Stimulated activated effector memory CD8-positive, alpha-beta T cell treated with anti-CD3 and anti-CD28 coated beads, Interleukin-12 subunit alpha, Interleukin-12 subunit beta, amount 100 ng/mL, for 72 hours (primary cell): ENCODE results near the gene MON2.

Experiments
- ATAC-seq: fragments of 150-1000 bp; cut with Tn5 transposase; 2 replicates; pipeline ENCODE4 v1.10.0; 2021
- DNase-seq, 2 donors: peaks; one replicate each; pipeline ENCODE4 v3.0.0; 2021 to 2022; ENCODE audit warnings: low spot score in 2 of 2
- H3K27ac Mint-ChIP-seq: one replicate; pipeline ENCODE4 v1.8.0; 2022; ENCODE audit warnings: mild to moderate bottlenecking, mixed read lengths
- H3K36me3 Mint-ChIP-seq: one replicate; pipeline ENCODE4 v1.8.0; 2022; ENCODE audit warnings: mild to moderate bottlenecking, mixed read lengths
- H3K4me1 Mint-ChIP-seq: one replicate; pipeline ENCODE4 v1.8.0; 2022; ENCODE audit warnings: mixed read lengths
- H3K4me3 Mint-ChIP-seq: one replicate; pipeline ENCODE4 v1.8.0; 2022; ENCODE audit warnings: mild to moderate bottlenecking, mixed read lengths
- H3K9me3 Mint-ChIP-seq: one replicate; pipeline ENCODE4 v1.8.0; 2022; ENCODE audit warnings: mixed read lengths

MON2 gene

DNA sequence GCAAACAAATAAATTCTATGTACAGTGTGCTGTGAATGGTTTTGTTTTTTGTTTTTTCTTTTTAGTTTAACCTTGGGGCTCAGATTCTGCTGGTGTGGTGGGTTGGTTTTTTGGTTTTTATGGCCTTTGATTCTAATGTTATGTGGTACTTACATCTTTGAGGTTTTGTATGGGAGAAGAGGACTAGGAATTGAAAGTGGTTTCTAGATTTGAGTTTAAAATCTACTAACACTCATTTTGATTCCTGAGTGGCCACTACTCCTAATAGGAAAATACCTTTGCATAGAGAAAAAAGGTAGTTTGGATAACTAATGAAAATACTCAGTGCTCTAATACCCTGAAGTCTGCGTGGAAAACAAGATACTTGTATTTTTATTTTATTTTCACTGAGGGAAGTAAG lies 137.7 kb downstream of the MON2 start:
- Mint-ChIP-seq H3K36me3 (peaks cover 31% of the 10 kb centered on the region), H3K27ac (peak overlapping the region; percentile 100), H3K4me3 (peak overlapping the region; percentile 81), H3K4me1 (peaks cover 18% of the 10 kb centered on the region), H3K9me3 (no peaks in the 10 kb centered on the region)
- DNase-seq = no peak
- ATAC-seq = no peak

DNA sequence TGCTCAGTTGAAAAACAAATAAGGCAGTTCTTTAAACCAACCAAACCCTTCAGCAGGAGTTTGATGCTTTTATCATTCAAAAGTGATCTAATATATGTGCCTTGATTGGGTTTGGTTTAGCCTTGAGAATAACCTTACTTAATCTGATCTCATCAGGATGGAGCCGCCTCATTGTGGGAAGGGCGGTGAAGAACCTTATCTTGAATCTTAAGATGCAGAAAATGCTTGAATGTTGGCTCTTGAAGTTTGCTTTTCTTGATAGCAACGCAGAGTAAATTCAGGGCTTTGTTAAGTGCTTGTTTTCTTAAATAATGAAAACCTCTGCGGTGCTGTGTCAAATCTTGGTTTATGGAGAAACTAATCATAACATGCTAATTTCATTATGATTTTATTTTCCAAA lies 138.2 kb downstream of the MON2 start:
- Mint-ChIP-seq H3K9me3 (no peaks in the 10 kb centered on the region), H3K4me3 (peak overlapping the region; percentile 81), H3K27ac (peak overlapping the region; percentile 100), H3K36me3 (peaks cover 31% of the 10 kb centered on the region), H3K4me1 (peaks cover 18% of the 10 kb centered on the region)
- DNase-seq (no peak), ATAC-seq (no peak)

DNA sequence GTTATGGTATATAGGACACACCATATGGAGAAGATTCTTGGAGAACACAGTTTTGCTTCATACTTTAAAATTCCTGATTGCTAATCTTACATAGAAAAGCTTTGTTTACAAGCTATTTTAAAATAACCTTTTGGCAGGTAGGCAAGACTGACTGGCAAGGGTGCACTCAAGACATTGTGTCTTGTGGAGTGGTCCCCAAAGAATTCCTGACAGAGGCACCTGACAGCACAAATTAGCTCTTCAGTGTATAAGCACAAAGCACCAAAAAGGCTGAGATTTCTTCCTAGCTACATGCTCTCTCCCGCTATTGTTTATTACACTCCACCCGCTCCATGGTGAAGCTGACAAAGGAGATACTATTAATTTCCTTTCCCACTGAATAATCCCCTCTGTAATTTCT lies 139.4 kb downstream of the MON2 start:
- ATAC-seq = no peak
- H3K36me3 Mint-ChIP-seq = peaks cover 31% of the 10 kb centered on the region
- DNase-seq = no peak
- peaks cover 18% of the 10 kb centered on the region for H3K4me1 Mint-ChIP-seq
- peak overlapping the region; percentile 81 for H3K4me3 Mint-ChIP-seq
- no peak overlapping the region for H3K27ac Mint-ChIP-seq
- no peaks in the 10 kb centered on the region for H3K9me3 Mint-ChIP-seq

DNA sequence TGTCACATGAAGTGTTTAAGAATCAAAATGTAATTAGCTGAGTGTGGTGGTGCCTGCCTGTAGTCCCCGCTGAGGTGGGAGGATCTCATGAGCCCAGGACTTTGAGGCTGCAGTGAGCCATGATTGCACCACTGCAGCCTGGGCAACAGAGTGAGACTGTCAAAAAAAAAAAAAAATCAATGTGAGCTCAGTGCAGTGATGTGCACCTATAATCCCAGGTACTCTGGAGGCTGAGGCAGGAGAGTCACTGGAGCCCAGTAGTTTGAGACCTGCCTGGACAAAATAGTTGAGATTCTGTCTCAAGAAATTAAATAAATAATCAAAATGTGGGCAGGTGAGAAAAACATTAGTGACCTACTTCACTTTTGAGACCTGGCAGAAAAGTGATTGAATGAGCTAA lies 140.0 kb downstream of the MON2 start:
- H3K9me3 Mint-ChIP-seq = no peaks in the 10 kb centered on the region
- DNase-seq (no peak), ATAC-seq (no peak)
- peaks cover 31% of the 10 kb centered on the region for H3K36me3 Mint-ChIP-seq
- H3K27ac Mint-ChIP-seq = no peak overlapping the region
- H3K4me1 Mint-ChIP-seq = peaks cover 18% of the 10 kb centered on the region
- H3K4me3 Mint-ChIP-seq = no peak overlapping the region

- H3K36me3 Mint-ChIP-seq = no peaks in the 10 kb centered on the region
- DNase-seq (no peak), ATAC-seq (no peak)
- no peaks in the 10 kb centered on the region for H3K9me3 Mint-ChIP-seq
- no peaks in the 10 kb centered on the region for H3K4me1 Mint-ChIP-seq
- no peak overlapping the region for H3K4me3 Mint-ChIP-seq
- H3K27ac Mint-ChIP-seq = no peak overlapping the region
Observed at GRCh38 chr12:62613081-62613480, 146.5 kb downstream of the MON2 start.

GRCh38 chr12:62618319-62618718 lies 151.7 kb downstream of the MON2 start:
- DNase-seq = no peak
- no peaks in the 10 kb centered on the region for H3K4me1 Mint-ChIP-seq
- no peak overlapping the region for H3K4me3 Mint-ChIP-seq
- H3K36me3 Mint-ChIP-seq = no peaks in the 10 kb centered on the region
- ATAC-seq = peak; percentile 31
- H3K27ac Mint-ChIP-seq = no peak overlapping the region
- no peaks in the 10 kb centered on the region for H3K9me3 Mint-ChIP-seq

DNA sequence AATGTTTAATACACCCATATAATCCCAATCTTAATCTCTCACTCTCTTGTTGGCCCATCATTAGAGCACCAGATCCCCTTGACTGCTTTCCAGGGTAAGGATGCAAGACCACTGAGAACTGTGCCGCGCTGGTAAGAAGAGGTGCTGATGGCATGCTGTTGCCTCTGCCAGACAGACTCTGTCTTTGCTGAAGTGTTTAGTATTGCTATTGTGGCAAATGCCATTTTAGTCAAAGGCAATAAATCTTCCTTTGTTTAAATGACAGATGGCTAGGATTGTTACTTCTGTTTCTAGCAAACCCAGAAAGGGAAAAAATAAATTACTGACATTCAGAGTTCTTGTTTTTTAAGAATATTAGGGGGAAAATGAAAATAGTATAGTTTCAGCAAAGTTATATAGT lies 152.3 kb downstream of the MON2 start:
- H3K36me3 Mint-ChIP-seq = no peaks in the 10 kb centered on the region
- no peaks in the 10 kb centered on the region for H3K4me1 Mint-ChIP-seq
- no peak overlapping the region for H3K27ac Mint-ChIP-seq
- no peak for DNase-seq
- no peak overlapping the region for H3K4me3 Mint-ChIP-seq
- ATAC-seq = no peak
- no peaks in the 10 kb centered on the region for H3K9me3 Mint-ChIP-seq

DNA sequence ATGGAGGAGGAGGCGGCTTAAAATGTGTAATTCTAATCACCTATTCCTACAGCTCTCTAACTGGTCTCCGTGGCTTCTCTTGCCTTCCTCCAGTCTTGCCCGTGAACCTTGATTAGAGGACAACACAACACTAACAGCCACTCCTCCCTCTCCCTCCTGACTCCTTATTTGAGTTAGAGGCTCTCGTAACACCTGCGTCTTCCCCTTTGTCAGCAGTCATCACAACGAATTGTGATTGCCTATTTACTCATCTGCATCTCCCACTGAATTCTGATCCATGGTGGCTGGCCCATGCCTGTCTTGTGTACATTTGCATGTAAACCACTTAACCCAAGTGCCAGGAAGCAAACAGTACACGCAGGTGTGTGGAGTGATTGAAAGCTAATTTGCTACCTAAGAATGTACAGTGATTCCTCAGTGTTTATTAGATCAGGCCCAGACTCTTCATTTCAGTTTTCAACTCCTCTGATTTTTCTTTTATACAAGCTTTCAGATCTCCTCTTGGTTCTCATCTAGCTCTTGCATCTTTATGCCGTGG lies 154.5 kb downstream of the MON2 start:
- Mint-ChIP-seq H3K27ac (no peak overlapping the region), H3K36me3 (no peaks in the 10 kb centered on the region), H3K4me1 (no peaks in the 10 kb centered on the region), H3K4me3 (no peak overlapping the region), H3K9me3 (no peaks in the 10 kb centered on the region)
- ATAC-seq (no peak), DNase-seq (no peak)

DNA sequence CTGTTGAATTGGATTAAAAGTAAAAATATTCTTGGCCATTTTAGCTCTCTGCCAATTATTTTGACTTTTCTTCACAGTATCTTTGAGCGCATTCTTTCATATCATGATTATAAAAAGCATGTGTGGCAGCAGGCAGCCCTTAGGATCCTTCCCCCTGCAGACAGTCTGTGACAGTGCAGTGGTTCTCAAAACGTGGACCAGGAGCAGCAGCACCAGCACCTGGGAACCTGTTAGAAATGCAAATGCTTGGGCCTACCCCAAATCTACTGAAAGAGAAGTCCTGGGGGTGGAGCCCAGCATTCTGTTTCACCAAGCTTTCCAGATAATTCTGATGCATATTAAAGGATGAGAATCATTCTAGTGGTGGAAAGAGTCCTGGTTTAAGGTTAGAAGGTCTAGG lies 155.6 kb downstream of the MON2 start:
- no peaks in the 10 kb centered on the region for H3K9me3 Mint-ChIP-seq
- ATAC-seq (no peak), DNase-seq (no peak)
- H3K36me3 Mint-ChIP-seq = no peaks in the 10 kb centered on the region
- H3K27ac Mint-ChIP-seq = no peak overlapping the region
- H3K4me1 Mint-ChIP-seq = no peaks in the 10 kb centered on the region
- no peak overlapping the region for H3K4me3 Mint-ChIP-seq

GRCh38 chr12:62625228-62625627 lies 158.6 kb downstream of the MON2 start:
- DNase-seq = no peak
- ATAC-seq = no peak
- H3K4me1 Mint-ChIP-seq = no peaks in the 10 kb centered on the region
- H3K4me3 Mint-ChIP-seq = no peak overlapping the region
- no peak overlapping the region for H3K27ac Mint-ChIP-seq
- H3K36me3 Mint-ChIP-seq = no peaks in the 10 kb centered on the region
- no peaks in the 10 kb centered on the region for H3K9me3 Mint-ChIP-seq

- Mint-ChIP-seq H3K4me1 (peaks cover 8% of the 10 kb centered on the region), H3K27ac (no peak overlapping the region), H3K36me3 (no peaks in the 10 kb centered on the region), H3K4me3 (no peak overlapping the region), H3K9me3 (no peaks in the 10 kb centered on the region)
- ATAC-seq (no peak), DNase-seq (no peak)
Observed at GRCh38 chr12:62627181-62627580, 160.6 kb downstream of the MON2 start.

DNA sequence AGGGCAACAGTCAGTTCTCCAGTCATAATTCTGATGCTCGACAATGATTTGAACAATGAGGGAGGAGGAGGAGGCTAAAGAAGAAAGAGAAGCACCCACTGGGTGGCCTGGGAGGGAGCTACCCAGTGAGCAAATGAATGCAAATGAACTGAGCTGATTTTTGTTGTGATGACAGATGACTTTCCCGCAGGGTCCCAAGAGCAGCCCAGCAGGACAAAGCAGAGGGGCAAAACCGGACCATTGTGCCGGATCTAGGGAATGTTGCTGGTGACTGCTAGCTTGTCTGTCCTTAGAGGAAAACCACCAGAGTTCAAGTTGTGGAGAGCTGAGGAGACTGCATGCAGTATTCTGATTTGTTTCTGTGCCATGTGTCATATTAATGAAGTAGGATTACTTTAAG lies 162.8 kb downstream of the MON2 start:
- no peaks in the 10 kb centered on the region for H3K36me3 Mint-ChIP-seq
- no peaks in the 10 kb centered on the region for H3K9me3 Mint-ChIP-seq
- peaks cover 9% of the 10 kb centered on the region for H3K4me1 Mint-ChIP-seq
- no peak for ATAC-seq
- no peak overlapping the region for H3K27ac Mint-ChIP-seq
- H3K4me3 Mint-ChIP-seq = no peak overlapping the region
- DNase-seq = no peak

GRCh38 chr12:62629971-62630739 lies 163.5 kb downstream of the MON2 start:
- Mint-ChIP-seq H3K9me3 (no peaks in the 10 kb centered on the region), H3K4me3 (no peak overlapping the region), H3K27ac (no peak overlapping the region), H3K36me3 (no peaks in the 10 kb centered on the region), H3K4me1 (peaks cover 9% of the 10 kb centered on the region)
- ATAC-seq (no peak), DNase-seq (no peak)

DNA sequence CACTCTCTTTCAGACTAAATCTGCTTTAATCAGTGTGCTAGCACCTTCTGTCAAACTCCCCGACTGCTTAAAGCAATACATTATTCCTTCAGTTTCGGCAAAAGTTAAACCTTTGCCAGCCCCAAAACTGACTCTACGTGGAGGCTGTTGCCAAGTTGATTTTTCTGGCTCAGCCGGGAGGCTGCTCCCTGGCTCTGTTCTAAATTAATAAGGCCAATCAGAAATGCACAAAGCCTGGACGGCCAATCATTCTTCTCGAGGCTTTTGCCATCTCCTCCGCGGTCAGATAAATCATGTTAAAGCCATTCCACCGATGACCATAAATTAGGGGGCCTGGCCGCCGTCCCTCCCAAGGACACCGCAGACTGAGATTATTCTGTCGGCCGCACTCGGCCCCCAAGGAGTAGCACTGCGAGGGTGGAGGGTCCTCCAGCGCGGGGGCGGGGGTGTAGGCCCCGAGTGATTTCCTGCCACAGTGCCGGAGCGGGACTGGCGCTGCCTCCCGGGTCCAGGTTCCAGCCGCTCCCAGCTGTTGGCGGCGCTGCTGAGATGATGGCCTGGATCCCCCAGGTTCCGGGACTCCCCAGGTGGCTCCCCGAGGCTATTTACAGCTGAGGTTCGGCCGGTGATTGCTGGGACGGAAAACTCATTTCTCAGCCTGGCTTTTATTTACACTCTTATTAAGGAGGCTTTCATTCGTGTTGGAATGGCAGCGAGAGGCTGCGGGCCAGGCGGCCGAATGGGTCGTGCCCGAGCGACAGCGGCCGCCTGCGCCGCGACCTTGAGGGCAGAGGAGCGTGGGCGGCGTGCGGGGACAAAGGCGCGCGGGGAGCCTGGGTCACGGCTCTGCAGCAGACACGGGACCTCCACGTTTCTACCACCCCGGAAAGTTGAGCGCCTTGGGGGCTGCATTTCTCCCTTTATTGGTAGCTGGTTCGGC lies 165.1 kb downstream of the MON2 start:
- DNase-seq = peak in 1 of 2 donors; percentile 14
- Mint-ChIP-seq H3K9me3 (no peaks in the 10 kb centered on the region), H3K4me1 (peaks cover 9% of the 10 kb centered on the region), H3K4me3 (peak overlapping the region; percentile 71), H3K36me3 (no peaks in the 10 kb centered on the region), H3K27ac (no peak overlapping the region)
- ATAC-seq = peak; percentile 52

GRCh38 chr12:62632411-62632918 lies 165.8 kb downstream of the MON2 start:
- ATAC-seq (peak; percentile 45), DNase-seq (no peak)
- H3K9me3 Mint-ChIP-seq = no peaks in the 10 kb centered on the region
- no peak overlapping the region for H3K27ac Mint-ChIP-seq
- H3K4me1 Mint-ChIP-seq = peaks cover 9% of the 10 kb centered on the region
- no peaks in the 10 kb centered on the region for H3K36me3 Mint-ChIP-seq
- H3K4me3 Mint-ChIP-seq = peak overlapping the region; percentile 71
